GM12872 (cell line): ENCODE data around the gene PSPH.

Source experiments
- CTCF ChIP-seq: IDR thresholded peaks from 3 replicates; pipeline ENCODE4 v1.5.1; 2011; ENCODE audit warnings: low read depth, mild to moderate bottlenecking, low read length, moderate library complexity; ENCODE audit not compliant: insufficient read depth

PSPH gene

GRCh38 chr7:56063500-56063881, 12.2 kb upstream of the PSPH start:
- TF ChIP-seq CTCF = no peak

DNA sequence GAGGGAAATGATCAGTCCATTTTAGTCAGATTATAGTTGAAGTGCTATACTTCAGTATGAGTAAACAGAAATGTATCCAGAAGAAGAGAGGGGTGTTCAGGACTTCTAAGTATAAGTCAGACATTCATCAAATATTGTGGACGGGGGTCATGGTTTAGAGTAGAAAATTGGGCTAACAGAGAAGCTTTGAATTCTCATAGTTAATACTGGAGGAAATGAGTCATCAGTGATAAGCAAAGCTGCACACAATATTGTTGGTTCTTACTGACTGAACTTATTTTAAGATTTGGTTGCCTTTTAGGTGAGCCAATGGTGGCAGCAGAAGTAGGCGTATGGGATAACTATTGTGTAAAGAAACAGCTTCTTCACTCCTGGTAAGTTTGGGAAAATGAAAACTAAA, 11.1 kb upstream of the PSPH start:
- no peak for TF ChIP-seq CTCF

DNA sequence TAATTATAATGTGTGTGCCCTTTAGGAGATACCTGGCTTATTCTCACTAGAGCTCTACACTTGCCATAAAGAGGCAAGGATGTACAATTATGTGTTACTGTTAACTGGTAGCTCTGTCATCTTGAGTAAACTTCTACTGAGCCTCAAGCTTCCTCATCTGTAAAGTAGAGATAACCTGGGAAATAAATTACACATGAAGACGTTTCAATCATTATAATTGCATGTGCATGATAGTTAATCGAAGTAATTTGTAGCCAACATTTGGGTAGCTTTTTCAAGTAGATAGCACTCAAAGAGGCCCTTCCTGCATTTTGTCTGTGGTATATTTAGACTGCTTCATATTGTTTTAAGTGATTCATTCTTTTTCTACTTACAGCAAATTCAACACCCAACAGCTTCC, 2.7 kb upstream of the PSPH start:
- TF ChIP-seq CTCF = no peak

GRCh38 chr7:56053379-56053778, 2.1 kb upstream of the PSPH start:
- no peak for TF ChIP-seq CTCF

- no peak for TF ChIP-seq CTCF
These were observed 248 bp downstream of the PSPH start for GRCh38 chr7:56051053-56051338.

- TF ChIP-seq CTCF = no peak
These were observed 3.0 kb downstream of the PSPH start for GRCh38 chr7:56048245-56048644.

DNA sequence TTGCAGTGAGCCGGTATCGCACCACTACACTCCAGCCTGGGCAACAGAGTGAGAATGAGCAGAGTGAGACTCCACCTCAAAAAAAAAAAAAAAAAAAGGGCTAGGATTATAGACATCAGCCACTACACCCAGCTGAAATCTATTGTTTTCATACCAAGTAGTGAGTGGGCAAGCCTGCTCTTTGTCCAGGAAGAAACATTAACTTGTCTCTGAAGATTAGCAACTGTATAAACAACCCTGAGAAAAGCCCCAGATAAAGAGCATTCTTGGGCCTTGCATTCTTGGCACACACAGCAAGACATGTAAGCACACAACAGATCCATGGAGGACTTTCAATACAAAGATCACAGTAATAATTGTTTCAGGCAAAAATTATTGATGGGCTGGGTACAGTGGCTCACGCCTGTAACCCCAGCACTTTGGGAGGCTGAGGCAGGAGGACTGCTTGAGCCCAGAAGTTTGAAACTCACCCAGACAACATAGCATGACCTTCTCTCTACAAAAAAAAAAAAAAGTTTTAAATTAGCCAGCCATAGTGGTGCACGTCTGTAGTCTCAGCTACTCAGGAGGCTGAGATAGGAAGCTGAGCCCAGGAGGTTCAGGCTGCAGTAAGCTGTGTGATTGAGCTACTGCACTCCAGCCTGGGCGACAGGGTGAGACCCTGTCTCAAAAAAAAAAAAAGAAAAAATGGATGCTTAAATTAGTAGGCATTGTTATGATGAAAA, 4.4 kb downstream of the PSPH start:
- no peak for TF ChIP-seq CTCF
